ENCODE results near the gene GPR82. TPM values are rescaled to one million over a fixed set of nuclear protein-coding genes. Genes with fewer than 3 reads are reported as not detected.

GPR82 gene
- total and polyA plus RNA-seq, 10 of the 15 experiments (the other 5 are each of a cell fraction or from before 2014, with no cell fraction given): 0.23 to 1.7 (median 0.56) TPM

GRCh38 chrX:41684138-41684537 lies 39.8 kb upstream of the GPR82 start:
- Histone ChIP-seq H3K27ac (ENCODE audit: control insufficient read depth, insufficient read depth) (no peak overlapping the region), H3K36me3 (ENCODE audit: control insufficient read depth in 2 of 2, insufficient read depth in 2 of 2, low read length in 1 of 2) (no peaks in the 10 kb centered on the region), H4K20me1 (ENCODE audit: control insufficient read depth, insufficient read depth) (no peaks in the 10 kb centered on the region), H3K9me3 (replicated peaks; ENCODE audit: control insufficient read depth, insufficient read depth, low read length) (no peaks in the 10 kb centered on the region), H2AFZ (ENCODE audit: control insufficient read depth, low read depth, low read length) (no peak overlapping the region), H3K4me1 (ENCODE audit: control insufficient read depth, insufficient read depth, low read length) (peaks cover 6% of the 10 kb centered on the region), H3K27me3 (replicated peaks in 1 of 2; ENCODE audit: control insufficient read depth in 2 of 2, insufficient read depth in 2 of 2, low read length in 1 of 2) (no peaks in the 10 kb centered on the region), H3K79me2 (ENCODE audit: control insufficient read depth, insufficient read depth, low read length) (no peaks in the 10 kb centered on the region), H3K9ac (ENCODE audit: control insufficient read depth, insufficient read depth, low read length) (no peak overlapping the region), H3K4me2 (ENCODE audit: control insufficient read depth, insufficient read depth) (no peak overlapping the region), H3K4me3 (no peak overlapping the region)
- in situ Hi-C loops (cut with MboI): no loop called here
- no peak for DNase-seq (ENCODE audit: low read depth, low spot score)
- FAIRE-seq: no peak
- CTCF ChIA-PET: no interaction called here
- 20% methylated on average over 3 of the region's 3 CpGs for WGBS (ENCODE audit: insufficient coverage, insufficient replicate concordance, low lambda C conversion rate, missing lambda C conversion rate)
- intact Hi-C loops (cut with micrococcal nuclease; ENCODE audit: unreplicated experiment): no loop called here
- SMC1A ChIA-PET (ENCODE audit: uncharacterized antibody, unreplicated experiment): no interaction called here
- POLR2A ChIA-PET: no interaction called here
- ATAC-seq: no peak
- RAD21 ChIA-PET (ENCODE audit: unreplicated experiment): no interaction called here
- BruUV-seq (replicated peaks): no TSS peak
- no peak for TF ChIP-seq SREBF1 (IDR thresholded peaks at IDR 0.05; ENCODE audit: low read length)
- no peak for TF ChIP-seq FOXM1 (IDR thresholded peaks at IDR 0.05; ENCODE audit: low read depth, low read length)
- no peak for TF ChIP-seq MYC (IDR thresholded peaks at IDR 0.05; ENCODE audit: insufficient read depth, insufficient read length, insufficient replicate concordance, low read length, severe bottlenecking)
- TF ChIP-seq CREB1 (IDR thresholded peaks at IDR 0.05; ENCODE audit: low read depth): no peak
- TF ChIP-seq DPF2 (IDR thresholded peaks at IDR 0.05): no peak
- no peak for TF ChIP-seq NFIC (IDR thresholded peaks at IDR 0.05; ENCODE audit: low read depth, low read length)
- TF ChIP-seq TBL1XR1 (IDR thresholded peaks at IDR 0.05; ENCODE audit: low read depth, low read length): no peak
- no peak for TF ChIP-seq RCOR1 (conservative IDR thresholded peaks at IDR 0.05; ENCODE audit: low read depth, low read length)
- no peak for TF ChIP-seq EED (IDR thresholded peaks at IDR 0.05; ENCODE audit: low read depth)
- no peak for TF ChIP-seq IRF5 (IDR thresholded peaks at IDR 0.05; ENCODE audit: borderline replicate concordance)
- TF ChIP-seq NR2C2 (IDR thresholded peaks at IDR 0.05; ENCODE audit: borderline replicate concordance, control insufficient read depth, insufficient read length, low read depth): no peak
- no peak for TF ChIP-seq SP1 (IDR thresholded peaks at IDR 0.05; ENCODE audit: low read depth, low read length)

Measured in GM12878 (cell line).